Gastrocnemius medialis (tissue), 4 donors: ENCODE data around the gene ASS1.

Source experiments
- CTCF ChIP-seq, 5 experiments: fragments of 450-650 bp in 3 of 5; fragments of 200-600 bp in 2 of 5; sonication (generic) in 2 of 5; IDR thresholded peaks in 4 of 5; conservative IDR thresholded peaks in 1 of 5; 1 replicate in 4 of 5; 2 replicates in 1 of 5; pipeline ENCODE4 v1.5.1; 2016 to 2019; ENCODE audit warnings: antibody characterized with exemption in 5 of 5, mild to moderate bottlenecking in 3 of 5, moderate library complexity in 3 of 5
- POLR2A ChIP-seq, 2 donors: fragments of 450-650 bp; IDR thresholded peaks; one replicate each; pipeline ENCODE4 v1.6.1; 2017; ENCODE audit warnings: antibody characterized with exemption in 2 of 2, mild to moderate bottlenecking in 2 of 2, moderate library complexity in 2 of 2

GRCh38 chr9:130423272-130423671, 21.5 kb upstream of the ASS1 start:
- TF ChIP-seq POLR2A (IDR thresholded peaks at IDR 0.05) (no peak), CTCF (IDR thresholded peaks at IDR 0.05 in 4 of 5, conservative IDR thresholded peaks at IDR 0.05 in 1 of 5) (no peak)
